Fibroblast of upper back skin (primary cell): ENCODE results near the gene KRT83.
"Not testable (repeated sequence)": the region's sequence is repeated elsewhere in the genome, so short reads cannot be mapped to it uniquely, and the experiment has no call there.

Experiments
- DNase-seq: peaks from one replicate; pipeline ENCODE4 v3.0.0-alpha.2; 2013

Gene KRT83

DNA sequence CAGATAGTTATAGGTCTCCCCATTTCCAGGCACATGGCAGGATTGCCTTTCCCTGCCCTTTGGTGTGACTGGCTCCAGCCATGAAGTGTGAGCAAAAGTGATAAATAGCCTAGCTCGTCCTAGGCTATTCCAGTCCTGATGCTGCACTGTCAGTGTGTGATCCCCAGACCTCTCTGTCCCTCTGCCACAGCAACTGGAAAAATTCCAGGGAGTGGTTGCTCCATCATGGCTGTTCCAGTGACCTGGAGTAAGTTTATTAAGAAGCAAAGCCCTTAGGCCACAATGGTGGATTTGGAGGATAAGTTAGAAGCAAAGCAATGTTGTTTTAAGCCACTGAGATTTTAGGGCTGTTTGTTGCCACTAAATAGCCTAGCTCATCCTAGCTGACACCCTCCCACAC, 9.8 kb upstream of the KRT83 start:
- DNase-seq: no peak

DNA sequence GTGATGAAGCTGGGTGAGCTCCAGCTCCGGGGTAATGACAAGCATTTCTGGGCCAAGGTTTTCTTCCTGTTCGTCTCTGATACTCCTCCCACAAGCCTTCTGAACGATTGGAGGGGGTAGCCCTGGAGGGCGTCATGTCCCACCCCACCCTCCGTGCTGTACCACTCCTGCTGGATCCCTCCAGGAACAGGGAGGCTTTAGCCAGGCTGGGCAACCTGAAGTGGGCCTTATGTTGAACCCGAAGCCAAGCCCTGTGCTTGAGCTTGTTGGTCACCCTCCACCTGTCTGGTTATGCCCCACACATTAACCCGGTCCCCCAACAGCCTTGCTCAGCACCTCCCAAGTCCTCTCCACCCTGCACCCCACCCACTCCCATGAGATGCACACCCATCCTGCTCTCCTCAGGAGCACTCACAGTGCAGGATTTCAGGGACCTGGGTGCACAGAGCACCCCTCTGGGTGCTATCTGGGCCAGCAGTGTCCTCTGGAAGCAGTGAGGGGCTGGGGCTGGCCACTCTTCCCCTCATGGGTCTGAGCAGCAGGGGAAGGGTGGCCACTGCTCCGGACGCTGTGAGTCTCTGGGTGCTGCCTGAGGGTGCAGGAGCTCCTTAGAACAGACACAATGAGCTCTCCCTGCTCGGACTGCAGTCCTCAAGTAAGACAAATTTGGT, 6.8 kb upstream of the KRT83 start:
- no peak for DNase-seq

DNA sequence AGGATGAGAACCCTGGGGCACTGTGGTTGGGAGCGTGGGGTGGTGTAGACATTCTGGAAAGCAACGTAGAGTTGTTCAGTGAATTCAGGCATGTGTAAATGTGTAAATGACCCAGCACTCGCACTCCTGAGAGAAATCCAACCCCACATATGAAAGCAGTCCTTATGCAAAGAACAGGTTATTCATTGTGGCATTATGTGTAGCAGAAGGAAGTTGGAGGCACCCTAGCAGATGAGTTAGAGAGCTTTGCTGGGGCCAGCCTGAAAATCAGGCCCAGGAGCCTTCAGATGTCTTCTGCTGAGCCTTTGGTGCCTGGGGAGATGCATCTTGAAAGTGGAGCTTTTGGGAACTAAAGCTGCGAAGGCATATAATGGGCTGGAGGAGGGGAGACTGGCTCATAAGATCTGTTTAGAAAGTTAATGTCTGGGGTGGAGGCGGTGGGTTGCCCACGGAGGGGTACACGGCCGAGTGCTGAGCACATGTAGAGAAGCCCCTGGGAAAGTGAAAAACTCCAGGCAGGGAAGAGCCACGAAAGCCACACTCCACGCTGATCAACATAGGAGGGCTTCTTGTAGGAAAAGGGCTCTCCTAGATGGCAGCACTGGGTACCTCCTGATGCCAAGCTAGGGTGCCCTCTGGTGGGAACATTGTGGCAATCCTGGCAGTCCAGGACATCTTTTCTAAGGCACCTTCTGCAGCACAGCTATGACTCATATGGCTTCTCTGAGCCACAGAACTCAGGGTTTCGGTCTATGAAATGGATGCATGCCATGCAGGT, 6.0 kb upstream of the KRT83 start:
- peak; percentile 89 for DNase-seq

DNA sequence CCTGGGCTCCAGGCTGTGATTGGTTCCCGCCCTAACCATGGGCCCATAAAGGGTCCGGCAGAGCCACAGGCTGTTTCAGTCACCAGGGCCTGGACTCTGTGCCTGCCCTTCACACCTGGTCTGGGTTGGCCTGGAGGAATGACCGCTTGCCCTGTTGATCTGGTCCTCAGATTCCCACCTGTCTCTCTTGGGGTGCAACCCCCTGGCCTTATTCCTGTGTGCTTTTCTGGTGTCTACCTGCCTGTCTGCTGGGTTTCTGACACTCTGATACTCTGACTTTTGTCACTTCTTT, 2.9 kb upstream of the KRT83 start:
- DNase-seq: no peak

DNA sequence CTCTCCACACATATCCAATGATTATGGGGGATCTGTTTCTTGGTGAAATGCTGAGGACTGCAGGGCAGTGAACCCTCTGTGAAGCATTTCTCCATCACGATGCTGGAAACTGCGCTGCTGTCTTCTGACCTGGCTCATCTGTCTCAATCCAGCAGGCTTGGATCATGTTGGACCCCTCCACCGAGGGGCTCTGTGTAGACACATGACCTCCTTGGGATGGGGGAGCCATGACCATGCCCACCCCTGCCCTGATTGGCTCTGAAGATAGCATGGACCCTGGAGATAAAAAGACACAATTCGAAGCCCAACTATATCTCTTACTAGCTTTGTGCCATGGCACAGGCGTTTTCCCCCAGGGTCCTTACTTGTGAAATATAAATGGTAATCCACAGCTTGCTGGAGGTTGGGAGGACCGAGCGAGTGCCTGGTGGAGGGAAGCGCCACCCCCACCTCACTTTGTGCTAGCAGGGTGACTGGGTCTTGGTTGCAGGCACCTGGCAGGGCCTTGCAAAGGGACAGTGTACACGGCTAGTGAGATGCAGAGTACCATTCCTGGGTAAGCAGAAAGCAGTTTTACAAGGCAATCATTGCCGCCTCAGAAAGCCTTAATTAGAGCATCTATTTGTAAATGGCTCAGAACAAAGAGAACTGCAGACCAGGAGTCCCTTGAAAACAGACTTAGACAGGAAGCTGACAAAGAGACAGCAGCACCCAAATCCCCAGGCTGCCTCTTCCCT, 2.4 kb upstream of the KRT83 start:
- no peak for DNase-seq

DNA sequence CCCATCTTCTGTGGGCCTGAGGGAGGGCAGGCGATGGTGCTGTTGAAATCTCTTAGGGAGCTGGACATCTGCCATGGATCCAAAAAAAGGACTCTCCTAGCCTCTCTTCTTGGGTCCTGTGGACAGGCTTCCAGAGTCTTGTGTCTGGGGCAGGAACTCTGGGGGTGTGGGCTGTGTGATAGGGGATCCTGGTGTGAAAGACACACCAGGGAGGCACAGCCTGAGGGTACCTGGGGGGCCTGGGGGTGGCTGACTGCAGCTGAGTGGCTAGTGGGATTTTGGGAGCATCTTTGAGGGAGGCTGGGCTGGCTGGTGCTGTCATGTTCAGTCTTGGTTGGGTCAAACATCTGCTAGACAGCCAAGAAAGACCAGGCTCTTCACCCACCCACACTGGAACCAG, 1.8 kb upstream of the KRT83 start:
- no peak for DNase-seq

DNA sequence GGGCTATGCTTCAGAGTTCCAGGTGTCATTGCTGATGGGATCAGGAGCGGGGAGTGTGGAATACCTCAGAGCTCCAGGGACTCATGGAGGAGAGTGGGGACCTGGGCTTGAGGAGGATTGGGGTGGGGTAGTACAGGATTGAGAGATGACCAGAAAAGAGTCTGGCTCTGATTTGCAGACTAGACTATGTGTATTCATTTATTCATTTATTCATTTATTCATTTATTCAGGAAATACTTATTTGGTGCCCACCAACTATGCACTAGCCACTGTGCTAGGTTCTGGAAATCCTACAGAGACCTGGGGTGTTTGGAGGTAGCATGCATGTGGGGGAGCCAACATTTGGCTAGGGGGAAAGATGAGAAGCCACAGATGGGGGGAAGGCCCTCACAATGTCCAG, 871 bp upstream of the KRT83 start:
- DNase-seq: no peak

DNA sequence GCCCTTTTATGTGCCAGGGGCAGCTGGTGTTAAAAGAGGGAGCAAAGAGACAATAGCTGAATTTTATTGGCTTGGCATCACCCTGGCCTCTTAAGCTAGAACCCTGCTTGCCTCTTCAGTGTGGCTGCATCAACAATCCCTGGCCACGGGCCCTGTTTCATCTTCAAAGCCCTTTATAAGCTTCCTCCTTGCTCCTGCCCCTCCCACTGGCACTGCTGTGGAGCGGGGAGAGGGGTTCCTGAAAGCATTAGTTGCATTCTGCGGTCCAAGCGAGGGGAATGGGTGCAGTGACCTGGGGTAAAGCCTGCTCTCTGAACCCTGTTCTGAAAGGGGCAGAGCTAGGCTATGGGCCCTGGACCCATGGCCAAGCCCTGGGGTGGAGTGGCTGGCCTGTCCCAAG, 220 bp upstream of the KRT83 start:
- no peak for DNase-seq

DNA sequence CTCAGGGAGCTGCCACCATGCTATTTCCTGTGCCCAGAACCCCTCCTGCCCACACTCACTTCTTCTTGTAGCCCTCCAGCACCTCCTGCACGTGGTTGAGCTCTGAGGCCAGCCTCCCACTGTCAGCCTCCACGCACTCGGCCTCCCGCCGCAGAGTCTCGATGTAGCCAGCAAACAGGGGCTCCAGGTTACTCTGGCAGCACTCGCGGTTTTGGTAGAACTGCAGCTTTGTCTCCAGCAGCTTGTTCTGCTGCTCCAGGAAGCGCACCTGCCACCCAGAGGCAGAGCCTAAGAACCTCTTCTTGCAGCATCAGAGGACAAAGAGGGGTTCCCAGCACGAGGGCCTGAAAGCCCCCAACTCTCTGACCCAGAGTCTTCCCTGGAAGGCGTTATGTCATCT, 2.1 kb downstream of the KRT83 start:
- DNase-seq: no peak

DNA sequence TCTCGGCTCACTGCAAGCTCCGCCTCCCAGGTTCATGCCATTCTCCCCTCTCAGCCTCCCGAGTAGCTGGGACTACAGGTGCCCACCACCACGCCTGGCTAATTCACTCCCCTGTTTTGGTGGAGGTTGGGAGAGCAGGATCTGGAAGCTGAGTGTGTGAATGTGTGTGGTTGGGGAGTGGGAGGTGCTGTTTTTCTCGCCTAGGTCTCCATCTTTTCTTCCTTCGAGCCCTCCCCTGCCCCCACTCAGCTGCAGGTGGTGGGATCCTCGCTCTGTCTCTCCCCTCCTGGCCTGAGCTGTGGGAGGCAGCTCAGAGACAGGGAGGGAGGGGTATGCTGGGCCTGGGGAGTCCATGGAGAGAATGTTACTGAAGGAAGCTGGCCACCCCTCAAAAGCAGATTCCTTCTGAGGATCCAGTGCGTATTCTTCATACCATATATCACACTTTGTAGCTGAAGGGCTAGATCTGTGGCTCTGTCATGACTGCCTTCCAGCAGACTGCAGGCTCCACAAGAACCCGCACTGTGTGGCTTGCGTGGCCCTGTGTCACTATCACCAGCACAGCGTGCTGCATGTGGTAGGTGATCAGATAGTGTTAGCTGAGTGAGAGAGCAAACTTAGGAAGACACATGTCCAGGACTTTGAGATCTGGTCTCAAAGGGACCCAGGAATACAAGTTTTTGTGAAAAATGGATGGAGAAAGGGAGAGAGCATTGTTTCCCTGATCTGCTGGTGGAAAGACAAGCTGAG, 2.8 kb downstream of the KRT83 start:
- no peak for DNase-seq

DNA sequence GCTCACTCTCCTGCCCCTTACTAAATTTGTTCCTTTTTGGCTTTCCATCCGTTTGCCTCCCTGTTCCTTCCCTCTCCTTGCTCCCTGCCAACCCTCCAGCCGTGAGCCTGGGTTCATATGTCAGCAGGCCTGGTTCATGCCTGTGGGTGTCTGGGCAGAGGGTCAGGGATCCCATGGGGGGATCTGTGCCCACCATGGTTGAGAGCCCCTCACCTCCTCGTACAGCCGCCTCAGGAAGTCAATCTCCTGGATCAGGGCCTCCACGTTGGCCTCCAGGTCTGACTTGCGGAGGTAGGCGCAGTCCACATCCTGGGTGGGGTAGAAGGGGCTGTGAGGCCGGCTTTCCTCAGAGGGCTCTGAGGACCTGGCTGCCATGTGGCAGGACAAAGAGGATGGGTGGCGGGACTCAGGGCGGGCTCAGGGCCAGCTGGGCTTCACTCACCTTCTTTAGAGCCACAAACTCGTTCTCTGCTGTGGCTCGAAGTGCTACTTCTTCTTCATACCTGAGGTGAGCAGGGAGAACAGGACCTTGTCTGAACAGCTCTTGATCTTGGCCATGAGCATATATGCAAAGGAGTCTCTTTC, 3.6 kb downstream of the KRT83 start:
- no peak for DNase-seq

DNA sequence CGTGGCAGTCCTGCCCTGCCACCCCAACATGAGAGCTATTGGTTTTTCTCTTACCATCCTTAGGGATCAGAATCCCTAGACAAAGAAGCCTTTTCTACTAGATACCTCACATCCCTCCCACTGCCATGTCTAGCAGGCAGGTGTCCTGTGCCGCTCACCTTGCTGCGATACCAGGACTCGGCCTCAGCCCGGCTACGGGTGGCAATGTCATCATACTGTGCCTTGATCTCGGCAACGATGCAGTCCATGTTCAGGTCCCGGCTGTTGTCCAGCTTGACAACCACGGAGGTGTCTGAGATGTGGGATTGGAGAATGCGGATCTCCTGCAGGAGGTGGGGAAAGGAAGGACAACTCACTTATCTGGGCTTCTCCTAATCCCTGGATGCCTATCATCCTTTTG, 4.5 kb downstream of the KRT83 start:
- DNase-seq: no peak

DNA sequence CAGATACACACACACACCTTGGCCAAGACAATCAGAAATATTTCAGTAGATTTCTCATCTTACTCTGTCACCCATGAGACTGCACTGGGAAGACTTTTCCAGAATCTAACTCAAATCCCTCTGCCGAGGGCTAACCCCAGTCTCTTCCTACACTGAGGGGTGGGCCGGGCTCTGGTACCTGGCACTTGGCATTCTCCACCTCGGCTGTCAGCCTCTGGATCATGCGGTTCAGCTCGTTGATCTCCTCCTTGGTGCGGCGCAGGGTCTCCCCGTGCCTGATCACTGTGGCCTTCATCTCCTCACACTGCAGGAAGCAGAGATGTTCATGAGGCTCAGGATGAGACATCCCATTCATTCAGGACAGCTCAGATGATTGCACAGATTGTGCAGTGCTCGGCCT, 4.9 kb downstream of the KRT83 start:
- no peak for DNase-seq

DNA sequence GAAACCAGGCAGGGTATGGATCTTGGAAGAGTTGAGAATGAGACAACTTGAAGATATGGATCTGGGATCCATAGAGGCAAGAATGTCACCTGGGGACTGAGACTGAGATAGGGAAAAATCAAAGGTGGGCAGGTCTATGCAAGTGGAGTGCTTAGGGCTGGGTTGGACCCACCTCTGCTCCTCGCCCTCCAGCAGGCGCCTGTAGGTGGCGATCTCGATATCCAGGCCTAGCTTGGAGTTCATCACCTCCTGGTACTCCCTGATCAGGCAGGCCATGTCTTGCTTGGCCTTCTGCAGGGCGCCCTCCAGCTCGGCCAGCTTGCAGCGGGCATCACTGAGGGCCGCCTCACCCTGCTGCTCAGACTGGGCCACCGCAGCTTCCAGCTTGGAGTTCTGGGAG, 5.5 kb downstream of the KRT83 start:
- DNase-seq: not testable (repeated sequence)

DNA sequence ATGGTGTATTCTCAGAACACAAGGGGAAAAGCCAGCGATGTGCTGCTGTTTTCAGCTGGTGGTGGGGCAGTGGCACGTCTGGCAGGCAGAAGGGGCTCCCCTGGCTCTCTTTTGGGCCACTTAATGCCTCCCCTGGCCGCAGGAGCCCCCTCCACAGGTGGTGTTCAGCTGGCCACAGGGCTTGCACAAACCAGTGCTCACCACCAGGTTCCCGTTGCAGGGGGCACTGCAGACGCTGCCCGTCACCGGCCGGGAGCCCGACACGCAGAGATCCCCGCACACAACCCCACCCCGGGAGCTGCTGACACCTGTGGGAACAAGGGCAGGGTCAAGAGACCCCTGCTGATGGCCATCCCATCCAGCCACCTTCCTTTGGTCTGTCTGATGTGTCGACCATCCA, 6.7 kb downstream of the KRT83 start:
- DNase-seq: no peak

DNA sequence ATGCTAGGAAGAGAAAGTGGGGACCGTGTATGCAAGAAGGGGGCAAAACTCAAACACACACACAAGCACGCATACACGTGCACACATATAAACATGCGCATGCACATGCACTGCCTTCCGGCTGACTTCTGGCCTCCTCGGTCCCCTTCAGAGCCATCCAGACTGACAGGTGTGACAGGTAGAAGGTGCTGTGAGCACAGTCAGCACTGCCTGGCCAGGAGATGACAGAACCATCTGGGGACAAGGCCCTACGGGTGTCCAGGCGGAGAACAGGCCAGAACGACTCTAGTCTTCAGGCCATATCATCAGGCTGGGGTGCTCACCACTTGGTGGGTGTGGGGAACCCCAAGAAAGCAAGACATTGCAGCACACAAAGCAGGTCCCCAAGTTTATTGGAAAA, 7.3 kb downstream of the KRT83 start:
- DNase-seq: no peak

DNA sequence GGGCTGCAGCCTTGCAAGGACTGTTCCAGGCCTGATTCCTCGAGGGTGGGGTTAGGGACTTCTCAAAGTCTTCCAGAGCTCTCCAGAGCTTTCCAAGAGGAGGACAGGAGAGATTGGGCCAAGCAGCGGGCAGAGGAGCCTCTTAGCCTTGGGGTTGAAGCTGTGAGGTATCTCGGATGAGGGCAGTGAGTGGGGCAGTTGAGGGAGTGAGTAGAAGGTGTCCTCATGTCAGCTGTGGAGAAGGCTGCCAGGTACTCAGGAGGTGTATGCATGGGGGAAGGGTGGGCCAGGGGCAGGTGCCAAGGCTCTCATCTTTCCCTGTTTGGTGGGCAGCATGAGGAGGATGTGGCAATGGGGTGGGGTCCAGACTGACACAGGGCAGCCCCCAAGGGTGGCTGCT, 7.7 kb downstream of the KRT83 start:
- DNase-seq: no peak

DNA sequence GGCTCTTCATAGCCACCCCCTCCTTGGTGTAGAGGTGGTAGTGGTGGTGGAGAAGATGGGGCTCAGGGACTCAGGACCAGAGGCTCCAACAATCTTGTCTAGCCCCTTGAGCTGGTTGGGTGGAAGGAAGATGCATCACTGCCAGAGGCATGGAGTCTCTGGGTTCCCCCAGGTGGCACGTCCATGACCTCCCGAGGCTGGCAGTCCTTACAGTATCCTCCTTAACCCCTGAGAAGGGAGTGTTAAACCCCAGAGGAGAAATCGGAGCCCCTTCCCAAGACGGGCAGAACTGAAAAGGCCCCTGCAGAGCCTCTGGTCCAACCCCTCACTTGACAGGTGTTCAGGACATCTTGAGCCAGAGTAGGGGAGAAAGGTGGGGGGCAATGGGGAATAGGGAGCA, 9.1 kb downstream of the KRT83 start:
- DNase-seq: no peak

DNA sequence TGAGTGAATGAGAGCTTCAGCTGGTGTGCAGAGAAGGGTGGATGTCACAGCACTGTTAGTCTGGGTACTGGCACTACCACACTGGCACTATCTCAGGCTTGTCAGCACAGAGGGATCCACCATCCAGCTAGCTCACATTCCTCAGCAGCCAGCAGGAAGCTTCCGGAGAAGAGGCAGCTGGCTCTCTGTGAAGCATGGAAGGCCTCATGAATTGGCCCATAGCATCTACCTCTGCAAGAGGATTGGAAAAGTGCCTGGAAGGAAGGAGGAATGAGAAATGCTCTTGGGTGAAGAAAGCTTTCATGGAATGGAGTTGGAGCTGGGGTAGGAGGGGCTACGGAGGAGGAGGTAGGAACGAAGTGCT, 9.9 kb downstream of the KRT83 start:
- peak; percentile 16 for DNase-seq

DNA sequence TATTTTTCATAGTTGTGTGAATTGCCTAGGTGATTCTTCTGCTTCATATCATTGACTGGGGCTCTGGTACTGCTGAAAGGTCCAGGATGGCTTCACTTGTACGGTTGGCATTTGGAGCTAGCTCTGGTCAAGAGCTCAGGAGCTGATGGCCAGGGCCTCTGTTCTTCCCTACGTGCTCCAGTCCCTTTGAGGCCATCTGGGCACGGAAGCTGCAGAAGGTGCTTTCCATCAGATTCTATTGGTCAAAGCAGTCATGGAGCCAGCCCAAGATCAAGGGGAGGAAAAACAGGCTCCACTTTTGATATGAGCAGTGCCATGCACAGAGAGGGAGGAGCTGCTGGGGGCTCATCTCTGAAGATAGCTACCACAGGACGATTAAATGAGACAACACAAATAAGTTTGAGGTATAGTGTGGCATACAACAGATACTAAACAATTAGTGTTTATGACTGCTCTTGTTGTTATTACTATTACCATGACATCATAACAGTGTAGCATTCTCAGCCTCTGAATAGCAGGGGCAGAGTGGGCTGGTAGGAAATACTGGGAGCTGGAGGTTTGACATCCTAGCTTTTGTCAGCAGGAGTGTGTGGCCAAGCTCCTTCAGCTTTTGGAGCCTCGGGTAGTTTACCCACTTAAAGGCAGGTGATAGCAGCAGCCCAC, 10.4 kb downstream of the KRT83 start:
- no peak for DNase-seq

DNA sequence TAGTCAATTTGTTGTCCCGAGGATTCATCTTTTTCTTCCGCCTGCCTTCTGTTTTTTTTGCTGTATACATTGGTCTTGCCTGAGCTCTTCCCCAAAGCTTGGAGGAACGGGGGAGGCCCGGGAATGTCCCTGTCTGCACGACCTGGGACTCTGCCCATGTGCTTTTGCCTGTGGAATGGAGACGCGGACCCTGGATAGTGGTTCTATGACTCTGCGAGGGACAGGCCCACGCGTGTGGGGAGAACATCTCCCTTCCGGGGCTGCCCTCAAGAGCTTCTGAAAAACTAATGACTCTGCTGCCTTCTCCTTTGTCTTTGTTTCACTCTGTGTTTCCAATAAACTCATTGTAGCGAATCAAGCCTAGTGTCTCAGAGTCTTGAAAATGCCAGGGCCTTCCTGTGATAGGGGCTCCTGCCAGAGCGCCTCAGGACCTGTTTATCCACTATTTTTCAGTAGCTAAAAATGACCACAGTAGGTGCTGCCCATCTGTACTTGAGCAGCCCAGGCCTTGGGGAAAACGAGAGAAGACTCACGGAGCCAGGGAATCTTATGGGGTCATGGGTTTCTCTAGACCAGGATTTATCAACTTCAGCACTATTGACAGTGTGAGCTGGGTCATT, 12.3 kb downstream of the KRT83 start:
- no peak for DNase-seq
